HG03139 (cell line): Measurements from ENCODE around the gene WDR35.
"Not testable (repeated sequence)": the region's sequence is repeated elsewhere in the genome, so short reads cannot be mapped to it uniquely, and the experiment has no call there.

Source experiments
- ATAC-seq: cut with Tn5 transposase; IDR thresholded peaks from one replicate; pipeline ENCODE4 v1.9.1; 2021; ENCODE audit not compliant: unreplicated experiment

Gene WDR35

GRCh38 chr2:19895535-19895934 is 94.4 kb downstream of the WDR35 start:
- no peak for ATAC-seq

DNA sequence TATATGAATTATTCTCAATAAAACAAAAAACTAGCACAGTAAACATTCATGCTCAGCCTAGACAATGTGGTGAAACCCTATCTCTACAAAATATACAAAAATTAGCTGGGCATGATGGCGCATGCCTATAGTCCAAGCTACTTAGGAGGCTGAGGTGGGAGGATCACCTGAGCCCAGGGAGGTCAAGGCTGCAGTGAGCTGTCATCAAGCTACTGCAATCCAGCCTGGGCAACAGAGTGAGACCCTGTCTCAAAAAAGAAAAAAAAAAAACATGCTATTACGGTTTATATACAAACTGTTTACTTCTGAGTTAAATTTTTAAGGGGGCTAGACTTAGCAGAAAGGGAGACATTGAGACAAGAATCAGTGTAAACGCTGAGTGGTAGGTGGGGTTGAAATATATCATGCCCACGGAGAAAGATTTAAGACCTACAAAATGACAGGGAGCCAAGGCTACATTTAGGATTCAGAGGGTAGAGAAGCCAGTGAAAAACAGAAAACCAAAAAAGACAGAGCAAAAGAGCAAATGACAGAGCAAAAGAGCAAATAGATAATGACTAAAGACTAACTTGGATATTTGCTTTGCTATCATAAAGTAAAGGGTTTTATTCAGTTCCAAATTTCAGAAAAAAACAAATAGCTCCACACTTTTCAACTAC is 95.6 kb downstream of the WDR35 start:
- ATAC-seq = peak; percentile 21

- peak; percentile 70 for ATAC-seq
Observed at GRCh38 chr2:19893520-19894133, 96.3 kb downstream of the WDR35 start.

DNA sequence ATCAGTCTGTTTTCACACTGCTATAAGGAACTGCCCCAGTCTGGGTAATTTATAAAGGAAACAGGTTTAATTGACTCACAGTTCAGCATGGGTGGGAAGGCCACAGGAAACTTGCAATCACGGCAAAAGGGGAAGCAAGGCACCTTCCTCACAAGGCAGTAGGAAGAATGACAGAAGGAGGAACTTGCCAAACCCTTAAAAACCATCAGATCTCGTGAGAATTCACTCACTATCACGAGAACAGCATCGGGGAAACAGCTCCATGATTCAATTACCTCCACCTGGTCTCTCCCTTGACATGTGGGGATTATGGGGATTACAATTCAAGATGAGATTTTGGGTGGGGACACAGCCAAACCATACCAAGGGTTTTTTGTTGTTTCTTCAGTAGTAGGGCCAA is 97.9 kb downstream of the WDR35 start:
- ATAC-seq = not testable (repeated sequence)

DNA sequence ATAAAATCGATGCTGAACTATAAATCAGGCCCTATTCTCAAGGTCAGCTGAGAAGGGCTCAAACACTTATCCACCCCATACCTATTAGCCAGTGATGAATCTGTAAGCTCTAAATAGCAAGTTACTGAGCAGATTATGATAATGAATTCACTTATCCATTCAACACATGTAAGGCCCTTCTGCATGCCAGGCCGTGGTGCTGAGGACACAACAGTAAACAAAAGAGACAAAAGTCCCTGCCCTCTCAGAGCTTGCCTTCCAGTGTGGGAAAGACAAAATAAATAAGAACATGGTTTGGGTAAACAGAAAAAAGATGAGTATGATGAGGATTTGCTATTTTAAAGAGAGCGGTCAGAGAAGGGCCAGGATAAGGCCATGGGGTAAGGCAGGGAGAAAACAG is 99.8 kb downstream of the WDR35 start:
- no peak for ATAC-seq

- ATAC-seq = no peak
Observed at GRCh38 chr2:19888831-19889230, 101.1 kb downstream of the WDR35 start.

DNA sequence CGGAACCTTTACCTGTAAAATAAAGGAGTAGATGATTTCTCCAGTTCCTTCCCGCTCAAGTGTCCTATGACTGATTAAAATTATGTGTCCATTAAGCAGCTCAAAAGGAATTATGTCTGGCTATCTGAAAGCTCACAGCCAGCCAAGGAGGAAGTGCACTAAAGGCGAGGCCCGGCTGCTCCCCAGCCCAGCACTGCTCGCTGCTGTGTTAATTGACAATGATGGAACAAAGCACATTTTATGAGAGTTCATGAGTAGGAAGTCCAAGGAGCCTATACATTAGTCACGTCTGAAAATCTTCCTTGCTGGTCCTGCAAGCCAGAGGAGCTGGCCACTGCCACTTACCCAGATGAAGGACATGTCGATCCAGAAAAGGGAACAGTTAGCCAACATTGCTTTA is 102.4 kb downstream of the WDR35 start:
- no peak for ATAC-seq

DNA sequence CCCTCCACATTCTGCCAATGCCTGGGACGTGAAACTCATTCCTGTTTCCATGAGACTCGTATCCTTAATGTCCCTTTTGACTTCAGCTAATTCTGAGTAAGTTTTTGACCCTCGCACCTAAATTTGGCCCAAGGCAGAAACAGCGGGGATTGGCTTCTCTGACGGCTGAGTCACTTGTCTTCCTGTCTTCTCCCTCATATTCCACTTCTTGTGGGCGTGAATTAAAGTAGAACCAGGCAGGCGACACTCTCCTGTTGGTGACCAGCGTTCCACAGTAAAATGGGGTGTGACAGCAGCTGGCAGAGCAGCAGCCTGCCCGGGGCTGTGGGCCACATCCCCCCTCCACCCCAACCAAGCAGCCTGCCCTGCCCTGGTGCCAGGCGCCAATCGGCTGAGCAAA is 103.6 kb downstream of the WDR35 start:
- ATAC-seq = no peak

- ATAC-seq = no peak
Observed at GRCh38 chr2:19885791-19886190, 104.1 kb downstream of the WDR35 start.

GRCh38 chr2:19883971-19884720 is 105.8 kb downstream of the WDR35 start:
- no peak for ATAC-seq

DNA sequence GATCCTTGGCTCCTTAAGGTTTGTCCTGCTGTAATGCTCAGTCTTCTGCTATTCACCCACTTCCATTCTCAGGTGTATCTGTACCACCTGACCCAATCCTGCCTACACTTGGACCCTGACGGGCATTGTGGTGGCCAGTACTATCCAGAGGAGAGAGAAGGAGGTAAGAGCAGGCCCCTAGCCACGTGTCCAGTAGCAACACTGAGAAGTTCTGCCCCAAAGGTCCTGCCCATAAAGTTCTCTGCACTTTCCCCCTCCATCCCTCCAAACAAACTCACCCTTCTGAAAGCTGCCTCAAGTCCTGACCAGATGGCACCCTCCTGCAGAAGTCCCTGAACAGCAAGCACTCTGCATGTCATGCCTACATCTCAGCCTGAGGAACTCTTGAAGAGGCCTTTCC is 106.4 kb downstream of the WDR35 start:
- no peak for ATAC-seq

GRCh38 chr2:19882286-19882685 is 107.6 kb downstream of the WDR35 start:
- no peak for ATAC-seq

- ATAC-seq = no peak
Observed at GRCh38 chr2:19881908-19882265, 108.0 kb downstream of the WDR35 start.

- no peak for ATAC-seq
Observed at GRCh38 chr2:19881221-19881907, 108.5 kb downstream of the WDR35 start.

DNA sequence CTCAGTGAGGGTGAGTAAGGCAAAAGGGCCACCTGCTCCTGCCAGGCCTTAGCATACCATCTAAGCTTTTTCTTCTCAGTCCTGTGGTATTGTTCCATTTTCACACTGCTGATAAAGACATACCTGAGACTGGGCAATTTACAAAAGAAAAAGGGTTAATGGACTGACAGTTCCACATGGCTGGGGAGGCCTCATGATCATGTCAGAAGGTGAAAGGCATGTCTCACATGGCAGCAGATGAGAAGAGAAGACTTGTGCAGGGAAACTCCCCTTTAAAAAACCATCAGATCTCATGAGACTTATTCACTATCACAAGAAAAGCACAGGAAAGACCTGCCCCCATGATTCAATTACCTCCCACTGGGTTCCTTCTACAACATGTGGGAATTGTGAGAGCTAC is 109.7 kb downstream of the WDR35 start:
- ATAC-seq = not testable (repeated sequence)

DNA sequence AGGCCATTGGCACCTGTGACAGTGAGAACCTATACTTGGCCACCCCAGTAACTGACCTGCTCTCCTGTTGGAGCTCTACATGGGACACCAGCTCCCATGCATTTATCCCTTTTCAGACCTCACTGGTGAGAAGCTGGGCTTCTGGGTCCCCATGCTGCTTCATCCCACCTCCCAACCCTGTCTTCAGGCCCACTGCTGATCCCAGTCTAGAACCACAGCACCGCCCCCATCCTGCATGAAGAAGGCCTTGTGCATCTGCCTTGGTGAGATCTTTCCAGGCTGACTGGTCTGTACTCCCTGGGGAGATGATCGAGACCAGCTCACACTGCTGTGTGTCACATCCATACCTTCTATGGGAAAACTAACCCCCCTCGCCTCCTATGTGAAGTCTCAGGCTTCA is 110.8 kb downstream of the WDR35 start:
- ATAC-seq = no peak

DNA sequence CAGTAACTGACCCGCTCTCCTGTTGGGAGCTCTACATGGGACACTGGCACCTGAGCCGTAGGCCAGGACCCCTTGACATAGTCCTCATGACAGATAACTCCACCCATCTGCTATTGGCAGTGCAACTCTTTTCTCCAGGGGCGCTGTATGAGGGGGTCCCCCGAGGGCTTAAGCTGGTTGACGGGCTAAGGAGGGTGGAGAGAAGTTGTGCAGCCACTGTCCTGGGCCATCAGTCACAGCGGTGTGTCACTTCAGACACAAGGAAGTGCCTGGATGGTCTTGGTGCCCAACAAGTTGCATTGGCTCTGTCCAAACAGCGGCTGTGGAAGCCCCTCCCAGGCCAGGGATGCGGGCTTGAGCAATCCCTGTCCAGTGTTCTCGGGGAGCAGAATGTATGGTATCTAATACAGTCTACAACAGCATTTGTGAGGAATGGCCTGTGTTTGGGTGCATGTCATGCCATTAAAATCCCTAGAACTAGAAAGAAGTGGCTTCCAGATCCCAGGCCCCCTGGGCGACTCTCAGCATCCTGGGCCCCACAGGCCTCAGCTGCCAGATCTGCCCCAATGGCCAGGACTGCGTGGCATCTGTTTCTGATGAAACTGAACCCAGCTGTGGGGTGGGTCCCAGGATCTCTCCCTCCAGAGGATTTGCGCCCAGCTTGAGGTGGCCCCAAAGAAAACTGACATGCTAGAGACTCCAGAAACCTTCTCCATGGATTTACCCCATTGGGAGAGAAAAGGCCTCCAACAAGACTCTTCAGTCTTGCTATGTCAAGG is 111.4 kb downstream of the WDR35 start:
- ATAC-seq = no peak

GRCh38 chr2:19876751-19877150 is 113.2 kb downstream of the WDR35 start:
- no peak for ATAC-seq

- no peak for ATAC-seq
Observed at GRCh38 chr2:19875280-19875679, 114.6 kb downstream of the WDR35 start.

- ATAC-seq = no peak
Observed at GRCh38 chr2:19874726-19875125, 115.2 kb downstream of the WDR35 start.

GRCh38 chr2:19873014-19873413 is 116.9 kb downstream of the WDR35 start:
- no peak for ATAC-seq
